GM12891 (cell line): ENCODE results near the gene PCBP3.

Experiments
- PAX5 ChIP-seq: IDR thresholded peaks from 2 replicates; pipeline ENCODE4 v1.6.1; 2011; ENCODE audit warnings: low read length, moderate library complexity, mild to moderate bottlenecking; ENCODE audit not compliant: insufficient read depth, severe bottlenecking
- POLR2A ChIP-seq: IDR thresholded peaks from 2 replicates; pipeline ENCODE4 v1.6.1; 2011; ENCODE audit warnings: low read depth, low read length, control low read depth
- POLR2AphosphoS5 ChIP-seq: IDR thresholded peaks from 2 replicates; pipeline ENCODE4 v1.6.1; 2011; ENCODE audit warnings: low read depth, low read length, control low read depth
- POU2F2 ChIP-seq: IDR thresholded peaks from 2 replicates; pipeline ENCODE4 v1.6.1; 2011; ENCODE audit warnings: low read depth, mild to moderate bottlenecking, control low read depth, low read length, moderate library complexity
- TAF1 ChIP-seq: IDR thresholded peaks from 2 replicates; pipeline ENCODE4 v1.6.1; 2011; ENCODE audit warnings: low read depth, low read length, control low read depth

- no peak for TF ChIP-seq POLR2A
- no peak for TF ChIP-seq POLR2AphosphoS5
- no peak for TF ChIP-seq POU2F2
- TF ChIP-seq TAF1 = no peak
- no peak for TF ChIP-seq PAX5
Measured at GRCh38 chr21:45870421-45870820, 226.9 kb downstream of the PCBP3 start.
